Fibroblast of lung (primary cell): Measurements from ENCODE around the gene SH2D3C.

Experiments
- CTCF ChIP-seq, 2 donors: IDR thresholded peaks in 1 of 2; conservative IDR thresholded peaks in 1 of 2; 1 replicate in 1 of 2; 2 replicates in 1 of 2; pipeline ENCODE4 v1.5.1; 2011 to 2012; ENCODE audit warnings: low read length in 2 of 2, control low read depth in 1 of 2, inconsistent platforms in 1 of 2, low read depth in 1 of 2, mild to moderate bottlenecking in 1 of 2
- EZH2 ChIP-seq: IDR thresholded peaks from 2 replicates; pipeline ENCODE4 v1.5.1; 2012; ENCODE audit warnings: low read length, control low read depth, mild to moderate bottlenecking; ENCODE audit errors: missing control alignments

GRCh38 chr9:127712867-127713266 lies 65.6 kb downstream of the SH2D3C start:
- TF ChIP-seq CTCF (conservative IDR thresholded peaks at IDR 0.05 in 1 of 2, IDR thresholded peaks at IDR 0.05 in 1 of 2; ENCODE audit: low read depth in 1 of 2, low read length in 2 of 2) (no peak), EZH2 (no peak)
